HG03575 (cell line): ENCODE measurements around the gene CFAP299.

Experiments
- ATAC-seq: cut with Tn5 transposase; IDR thresholded peaks from one replicate; pipeline ENCODE4 v1.9.1; 2021; ENCODE audit not compliant: unreplicated experiment, insufficient number of reproducible peaks, low FRiP score; ENCODE audit errors: extremely low read depth

The CFAP299 gene

GRCh38 chr4:80466618-80467017 lies 131.1 kb downstream of the CFAP299 start:
- ATAC-seq, result no peak

- ATAC-seq, result no peak
Observed at GRCh38 chr4:80471756-80472155, 136.2 kb downstream of the CFAP299 start.

GRCh38 chr4:80475236-80475635 lies 139.7 kb downstream of the CFAP299 start:
- ATAC-seq, result no peak

- ATAC-seq, result no peak
Observed at GRCh38 chr4:80475798-80476197, 140.3 kb downstream of the CFAP299 start.

- ATAC-seq, result no peak
Observed at GRCh38 chr4:80484712-80485111, 149.2 kb downstream of the CFAP299 start.

GRCh38 chr4:80486603-80487002 lies 151.1 kb downstream of the CFAP299 start:
- ATAC-seq, result no peak

GRCh38 chr4:80489798-80490197 lies 154.3 kb downstream of the CFAP299 start:
- no peak for ATAC-seq

- ATAC-seq, result no peak
Observed at GRCh38 chr4:80492761-80493160, 157.2 kb downstream of the CFAP299 start.

- no peak for ATAC-seq
Observed at GRCh38 chr4:80495865-80496264, 160.3 kb downstream of the CFAP299 start.

- no peak for ATAC-seq
Observed at GRCh38 chr4:80498725-80499124, 163.2 kb downstream of the CFAP299 start.

GRCh38 chr4:80500613-80501012 lies 165.1 kb downstream of the CFAP299 start:
- no peak for ATAC-seq

- ATAC-seq, result no peak
Observed at GRCh38 chr4:80507077-80507476, 171.5 kb downstream of the CFAP299 start.

- peak; percentile 69 for ATAC-seq
Observed at GRCh38 chr4:80507507-80507906, 172.0 kb downstream of the CFAP299 start.

- no peak for ATAC-seq
Observed at GRCh38 chr4:80515496-80515895, 180.0 kb downstream of the CFAP299 start.

GRCh38 chr4:80521438-80521837 lies 185.9 kb downstream of the CFAP299 start:
- peak; percentile 57 for ATAC-seq

- no peak for ATAC-seq
Observed at GRCh38 chr4:80526697-80527096, 191.2 kb downstream of the CFAP299 start.

GRCh38 chr4:80529026-80529425 lies 193.5 kb downstream of the CFAP299 start:
- ATAC-seq, result no peak

- no peak for ATAC-seq
Observed at GRCh38 chr4:80532674-80533333, 197.3 kb downstream of the CFAP299 start.

- no peak for ATAC-seq
Observed at GRCh38 chr4:80535551-80535950, 200.0 kb downstream of the CFAP299 start.

GRCh38 chr4:80538276-80538926 lies 202.9 kb downstream of the CFAP299 start:
- ATAC-seq, result no peak

GRCh38 chr4:80539190-80539589 lies 203.7 kb downstream of the CFAP299 start:
- ATAC-seq, result no peak
